Duodenal mucosa (tissue), 2 donors: ENCODE results near the gene ZNF839.
"Not testable (repeated sequence)": the region's sequence is repeated elsewhere in the genome, so short reads cannot be mapped to it uniquely, and the experiment has no call there.

Experiments used
- H3K27ac ChIP-seq: one replicate; pipeline ENCODE4 v1.7.0; 2013; ENCODE audit warnings: low read depth, low read length
- H3K27me3 ChIP-seq, 2 donors: one replicate each; pipeline ENCODE4 v1.7.0; 2013; ENCODE audit warnings: low read length in 2 of 2, control low read depth in 1 of 2; ENCODE audit not compliant: insufficient read depth in 2 of 2, control insufficient read depth in 1 of 2
- H3K36me3 ChIP-seq, 2 donors: one replicate each; pipeline ENCODE4 v1.7.0; 2013; ENCODE audit warnings: low read length in 2 of 2, control low read depth in 1 of 2; ENCODE audit not compliant: insufficient read depth in 2 of 2, control insufficient read depth in 1 of 2
- H3K4me1 ChIP-seq, 2 donors: one replicate each; pipeline ENCODE4 v1.7.0; 2013; ENCODE audit warnings: low read length in 2 of 2, control low read depth in 1 of 2; ENCODE audit not compliant: insufficient read depth in 2 of 2, control insufficient read depth in 1 of 2
- H3K4me3 ChIP-seq, 2 donors: one replicate each; pipeline ENCODE4 v1.7.0; 2013; ENCODE audit warnings: low read length in 2 of 2, low read depth in 1 of 2
- H3K9ac ChIP-seq, 2 donors: one replicate each; pipeline ENCODE4 v1.7.0; 2013; ENCODE audit warnings: low read length in 2 of 2, low read depth in 1 of 2
- H3K9me3 ChIP-seq, 2 donors: one replicate each; pipeline ENCODE4 v1.7.0; 2013; ENCODE audit warnings: low read length in 2 of 2, control low read depth in 1 of 2; ENCODE audit not compliant: control insufficient read depth in 1 of 2

The ZNF839 gene

GRCh38 chr14:102283631-102284129 is 35.9 kb upstream of the ZNF839 start:
- no peaks in the 10 kb centered on the region for H3K27me3 ChIP-seq
- no peaks in the 10 kb centered on the region for H3K4me1 ChIP-seq
- no peaks in the 10 kb centered on the region for H3K9me3 ChIP-seq
- H3K4me3 ChIP-seq = no peak overlapping the region
- H3K27ac ChIP-seq = no peak overlapping the region
- H3K36me3 ChIP-seq = peaks cover 0 to 6% of the 10 kb centered on the region in 2 donors
- no peak overlapping the region for H3K9ac ChIP-seq

- no peaks in the 10 kb centered on the region for H3K9me3 ChIP-seq
- H3K27ac ChIP-seq = no peak overlapping the region
- no peak overlapping the region for H3K4me3 ChIP-seq
- H3K4me1 ChIP-seq = no peaks in the 10 kb centered on the region
- H3K27me3 ChIP-seq = no peaks in the 10 kb centered on the region
- H3K36me3 ChIP-seq = peaks cover 0 to 6% of the 10 kb centered on the region in 2 donors
- H3K9ac ChIP-seq = no peak overlapping the region
These were observed 34.4 kb upstream of the ZNF839 start for GRCh38 chr14:102285106-102285505.

GRCh38 chr14:102288139-102288538 is 31.4 kb upstream of the ZNF839 start:
- Histone ChIP-seq H3K36me3 (no peaks in the 10 kb centered on the region), H3K4me1 (no peaks in the 10 kb centered on the region), H3K4me3 (no peak overlapping the region), H3K27ac (no peak overlapping the region), H3K9ac (no peak overlapping the region), H3K27me3 (no peaks in the 10 kb centered on the region), H3K9me3 (no peaks in the 10 kb centered on the region)

GRCh38 chr14:102292441-102292840 is 27.1 kb upstream of the ZNF839 start:
- H3K27me3 ChIP-seq = no peaks in the 10 kb centered on the region
- H3K36me3 ChIP-seq = no peaks in the 10 kb centered on the region
- no peak overlapping the region for H3K27ac ChIP-seq
- H3K9me3 ChIP-seq = no peaks in the 10 kb centered on the region
- no peaks in the 10 kb centered on the region for H3K4me1 ChIP-seq
- no peak overlapping the region for H3K4me3 ChIP-seq
- no peak overlapping the region for H3K9ac ChIP-seq

- Histone ChIP-seq H3K4me3 (no peak overlapping the region), H3K27me3 (no peaks in the 10 kb centered on the region), H3K9ac (no peak overlapping the region), H3K36me3 (no peaks in the 10 kb centered on the region), H3K4me1 (no peaks in the 10 kb centered on the region), H3K9me3 (no peaks in the 10 kb centered on the region), H3K27ac (no peak overlapping the region)
These were observed 25.8 kb upstream of the ZNF839 start for GRCh38 chr14:102293781-102294180.

- H3K4me1 ChIP-seq = no peaks in the 10 kb centered on the region
- no peaks in the 10 kb centered on the region for H3K27me3 ChIP-seq
- H3K36me3 ChIP-seq = no peaks in the 10 kb centered on the region
- H3K27ac ChIP-seq = no peak overlapping the region
- H3K9me3 ChIP-seq = no peaks in the 10 kb centered on the region
- H3K4me3 ChIP-seq = no peak overlapping the region
- no peak overlapping the region for H3K9ac ChIP-seq
These were observed 24.3 kb upstream of the ZNF839 start for GRCh38 chr14:102295270-102295669.

GRCh38 chr14:102297436-102298170 is 21.9 kb upstream of the ZNF839 start:
- Histone ChIP-seq H3K36me3 (no peaks in the 10 kb centered on the region), H3K9ac (no peak overlapping the region), H3K27ac (no peak overlapping the region), H3K4me3 (no peak overlapping the region), H3K9me3 (no peaks in the 10 kb centered on the region), H3K4me1 (no peaks in the 10 kb centered on the region), H3K27me3 (no peaks in the 10 kb centered on the region)

GRCh38 chr14:102298303-102299070 is 21.1 kb upstream of the ZNF839 start:
- H3K36me3 ChIP-seq, H3K9ac ChIP-seq, H3K9me3 ChIP-seq, H3K27me3 ChIP-seq, H3K4me1 ChIP-seq, H3K4me3 ChIP-seq, H3K27ac ChIP-seq: not testable (repeated sequence)

- Histone ChIP-seq H3K9ac (no peak overlapping the region), H3K4me1 (peaks cover 3 to 5% of the 10 kb centered on the region in 2 donors), H3K4me3 (no peak overlapping the region), H3K36me3 (no peaks in the 10 kb centered on the region), H3K9me3 (no peaks in the 10 kb centered on the region), H3K27ac (no peak overlapping the region), H3K27me3 (no peaks in the 10 kb centered on the region)
These were observed 15.9 kb upstream of the ZNF839 start for GRCh38 chr14:102303664-102304063.
